H1 (cell line): ENCODE measurements around the gene ZNF385C. TPM values are rescaled to one million over a fixed set of nuclear protein-coding genes. Genes with fewer than 3 reads are reported as not detected.

Experiments
- CTCF ChIA-PET: fragments of 300-600 bp; sonication (Branson Sonifier 250); formaldehyde crosslinking; loops from one replicate; lab custom pipeline; 2021; ENCODE audit not compliant: partially characterized antibody; lab: Charles Lee
- POLR2A ChIA-PET: fragments of 300-600 bp; sonication (Branson Sonifier 250); formaldehyde crosslinking; loops from one replicate; lab custom pipeline; 2021; ENCODE audit warnings: inconsistent platforms; ENCODE audit not compliant: partially characterized antibody; lab: Charles Lee
- DNase-seq, 2 experiments: peaks; one replicate each; pipeline versions ENCODE4 v3.0.0 to v3.0.0-alpha.2; 2010 to 2022; ENCODE audit warnings: low spot score in 2 of 2, low read depth in 1 of 2, mixed read lengths in 1 of 2
- FAIRE-seq: peaks from 2 replicates; lab custom pipeline; 2011; peaks lifted over from hg19 to GRCh38; lab: Jason Lieb, UNC
- H2AFZ ChIP-seq: 2 replicates; pipeline ENCODE4 v1.8.1; 2012; ENCODE audit warnings: low read length, inconsistent platforms
- H2AK5ac ChIP-seq: 2 replicates; pipeline ENCODE4 v1.6.1; 2013; ENCODE audit warnings: low read depth, low read length
- H2BK120ac ChIP-seq: replicated peaks from 2 replicates; pipeline ENCODE3; 2013; ENCODE audit warnings: low read depth, low read length, inconsistent platforms
- H2BK12ac ChIP-seq: 2 replicates; pipeline ENCODE4 v1.6.1; 2013; ENCODE audit warnings: low read depth, low read length
- H2BK15ac ChIP-seq: 2 replicates; pipeline ENCODE4 v1.6.1; 2013; ENCODE audit warnings: low read length
- H2BK20ac ChIP-seq: 2 replicates; pipeline ENCODE4 v1.6.1; 2013; ENCODE audit warnings: low read length
- H2BK5ac ChIP-seq: 2 replicates; pipeline ENCODE4 v1.6.1; 2013; ENCODE audit warnings: low read depth, low read length
- H3K14ac ChIP-seq: 2 replicates; pipeline ENCODE4 v1.6.1; 2013; ENCODE audit warnings: inconsistent platforms; ENCODE audit not compliant: insufficient read length
- H3K18ac ChIP-seq: 2 replicates; pipeline ENCODE4 v1.6.1; 2013; ENCODE audit warnings: low read length; ENCODE audit errors: extremely low read depth
- H3K23ac ChIP-seq: 2 replicates; pipeline ENCODE4 v1.6.1; 2013; ENCODE audit warnings: inconsistent platforms; ENCODE audit not compliant: insufficient read length
- H3K23me2 ChIP-seq: 2 replicates; pipeline ENCODE4 v1.6.1; 2013; ENCODE audit warnings: low read depth, low read length
- H3K27ac ChIP-seq: 2 replicates; pipeline ENCODE4 v1.6.1; 2011; ENCODE audit warnings: low read depth, low read length, inconsistent platforms
- H3K27me3 ChIP-seq, 4 experiments: replicated peaks in 1 of 4; 1 replicate in 1 of 4; 2 replicates in 3 of 4; pipeline versions ENCODE4 v1.6.1 to v1.8.1; 2011 to 2013; ENCODE audit warnings: low read length in 3 of 4, mild to moderate bottlenecking in 3 of 4, inconsistent platforms in 2 of 4, mixed read lengths in 2 of 4, moderate library complexity in 1 of 4; ENCODE audit not compliant: control insufficient read depth in 3 of 4, insufficient read depth in 3 of 4; ENCODE audit errors: extremely low read depth in 1 of 4
- H3K36me3 ChIP-seq, 4 experiments: 2 replicates each; pipeline versions ENCODE4 v1.6.1 to v1.8.1; 2011 to 2013; ENCODE audit warnings: mild to moderate bottlenecking in 4 of 4, low read length in 3 of 4, moderate library complexity in 2 of 4, control low read depth in 1 of 4, inconsistent platforms in 1 of 4; ENCODE audit not compliant: insufficient read depth in 4 of 4, control insufficient read depth in 2 of 4
- H3K4ac ChIP-seq: replicated peaks from 2 replicates; pipeline ENCODE3; 2013; ENCODE audit warnings: low read length, low read depth, mixed read lengths, inconsistent platforms; ENCODE audit not compliant: insufficient read length
- H3K4me1 ChIP-seq, 4 experiments: replicated peaks in 1 of 4; 1 replicate in 1 of 4; 2 replicates in 3 of 4; pipeline versions ENCODE4 v1.6.1 to v1.8.1; 2011 to 2013; ENCODE audit warnings: low read length in 3 of 4, inconsistent platforms in 2 of 4, mixed read lengths in 1 of 4; ENCODE audit not compliant: insufficient read depth in 4 of 4, control insufficient read depth in 3 of 4
- H3K4me2 ChIP-seq, 2 experiments: 2 replicates each; pipeline versions ENCODE4 v1.6.1 to v1.8.1; 2011 to 2013; ENCODE audit warnings: low read depth in 2 of 2, low read length in 2 of 2, control low read depth in 1 of 2, inconsistent platforms in 1 of 2, mild to moderate bottlenecking in 1 of 2; ENCODE audit not compliant: insufficient read depth in 1 of 2
- H3K4me3 ChIP-seq, 4 experiments: fragments of 200-600, 300-600 bp in 1 of 4; sonication (generic), shearing (Covaris generic), sonication (Bioruptor Twin) in 1 of 4; 2 replicates each; pipeline versions ENCODE4 v1.5.1 to v1.8.1; 2011 to 2016; ENCODE audit warnings: low read length in 4 of 4, low read depth in 3 of 4, control low read depth in 2 of 4, inconsistent platforms in 2 of 4, mild to moderate bottlenecking in 2 of 4, mixed read lengths in 1 of 4, moderate library complexity in 1 of 4; ENCODE audit not compliant: insufficient read depth in 2 of 4; ENCODE audit errors: extremely low read depth in 1 of 4
- H3K56ac ChIP-seq: replicated peaks from 2 replicates; pipeline ENCODE3; 2013; ENCODE audit warnings: low read depth, mild to moderate bottlenecking, mixed read lengths, low read length, inconsistent platforms; ENCODE audit not compliant: insufficient read length
- H3K79me1 ChIP-seq: 2 replicates; pipeline ENCODE4 v1.6.1; 2013; ENCODE audit warnings: low read depth, low read length, control low read depth
- H3K79me2 ChIP-seq, 2 experiments: 2 replicates each; pipeline versions ENCODE4 v1.6.1 to v1.8.1; 2012 to 2013; ENCODE audit warnings: low read length in 2 of 2, mild to moderate bottlenecking in 2 of 2, inconsistent platforms in 1 of 2; ENCODE audit not compliant: insufficient read depth in 2 of 2, control insufficient read depth in 1 of 2
- H3K9ac ChIP-seq, 4 experiments: replicated peaks in 1 of 4; 1 replicate in 1 of 4; 2 replicates in 3 of 4; pipeline versions ENCODE4 v1.6.1 to v1.8.1; 2011 to 2013; ENCODE audit warnings: low read depth in 3 of 4, low read length in 3 of 4, control low read depth in 2 of 4, mild to moderate bottlenecking in 2 of 4, moderate library complexity in 2 of 4, inconsistent platforms in 1 of 4; ENCODE audit errors: extremely low read depth in 1 of 4
- H3K9me3 ChIP-seq, 2 experiments: 2 replicates each; pipeline versions ENCODE4 v1.6.1 to v1.8.1; 2012 to 2013; ENCODE audit warnings: mild to moderate bottlenecking in 2 of 2, moderate library complexity in 2 of 2, control low read depth in 1 of 2, inconsistent platforms in 1 of 2, low read depth in 1 of 2, low read length in 1 of 2, mixed read lengths in 1 of 2; ENCODE audit not compliant: insufficient read depth in 2 of 2
- H4K20me1 ChIP-seq, 2 experiments: replicated peaks in 1 of 2; 2 replicates each; pipeline versions ENCODE3 to v1.8.1; 2011 to 2013; ENCODE audit warnings: inconsistent platforms in 2 of 2, low read length in 2 of 2, mild to moderate bottlenecking in 1 of 2; ENCODE audit not compliant: insufficient read depth in 2 of 2, control insufficient read depth in 1 of 2
- H4K5ac ChIP-seq: 2 replicates; pipeline ENCODE4 v1.6.1; 2013; ENCODE audit warnings: low read length, low read depth, mixed read lengths, inconsistent platforms; ENCODE audit not compliant: insufficient read length
- H4K8ac ChIP-seq: 2 replicates; pipeline ENCODE4 v1.8.0; 2013; ENCODE audit warnings: mild to moderate bottlenecking, moderate library complexity, low read length, inconsistent platforms; ENCODE audit not compliant: insufficient read depth; ENCODE audit errors: extremely low read depth
- H4K91ac ChIP-seq: replicated peaks from 2 replicates; pipeline ENCODE3; 2013; ENCODE audit warnings: low read length, mixed read lengths, inconsistent platforms; ENCODE audit not compliant: insufficient read length
- RAD21 ChIP-seq, 2 experiments: IDR thresholded peaks in 1 of 2; conservative IDR thresholded peaks in 1 of 2; 2 replicates each; pipeline ENCODE4 v1.6.1; 2011; ENCODE audit warnings: low read depth in 2 of 2, low read length in 2 of 2, improper control_type of control experiment in 1 of 2, inconsistent platforms in 1 of 2, mild to moderate bottlenecking in 1 of 2, moderate library complexity in 1 of 2
- WGBS, 2 experiments: shearing (Covaris generic) in 1 of 2; methylation state at CpG; one replicate each; pipeline versions ENCODE4 v1.1.6 to v1.1.7; 2013 to 2015; ENCODE audit warnings: low lambda C conversion rate in 2 of 2, mixed read lengths in 2 of 2, inconsistent platforms in 1 of 2, low coverage in 1 of 2, missing lambda C conversion rate in 1 of 2; ENCODE audit not compliant: insufficient replicate concordance in 2 of 2, insufficient coverage in 1 of 2, insufficient read length in 1 of 2; ENCODE audit errors: extremely low coverage in 1 of 2, missing lambda C conversion rate in 1 of 2; 5-methylcytosine and 5-hydroxymethylcytosine counted together
- polyA plus RNA-seq, 7 experiments: library from polyadenylated mRNA; depleted of rRNA in 3 of 7; stranded (reverse) in 5 of 7; unstranded in 2 of 7; fragments of >200 nt in 5 of 7; fragments of 200-250 nt in 2 of 7; gene quantifications; 1 replicate in 5 of 7; 2 replicates in 1 of 7; 4 replicates in 1 of 7; pipeline versions ENCODE4 v1.2.1 to v1.2.3, GENCODE V29; 2011 to 2013; ENCODE audit warnings: missing spikeins in 2 of 7, mixed read lengths in 2 of 7
- total RNA-seq: library from RNA; stranded (reverse); fragmentation: NEBNext Ultra II Directional; extraction: Animal tissue kit (Norgen Biotek cat#: 25700); gene quantifications from 2 replicates; pipeline ENCODE4 v1.2.1, GENCODE V29; 2021

The ZNF385C gene
- total and polyA plus RNA-seq, 2 of the 8 experiments (the other 6 are each of a cell fraction or from before 2014, with no cell fraction given) = 3.9 to 6.1 TPM

DNA sequence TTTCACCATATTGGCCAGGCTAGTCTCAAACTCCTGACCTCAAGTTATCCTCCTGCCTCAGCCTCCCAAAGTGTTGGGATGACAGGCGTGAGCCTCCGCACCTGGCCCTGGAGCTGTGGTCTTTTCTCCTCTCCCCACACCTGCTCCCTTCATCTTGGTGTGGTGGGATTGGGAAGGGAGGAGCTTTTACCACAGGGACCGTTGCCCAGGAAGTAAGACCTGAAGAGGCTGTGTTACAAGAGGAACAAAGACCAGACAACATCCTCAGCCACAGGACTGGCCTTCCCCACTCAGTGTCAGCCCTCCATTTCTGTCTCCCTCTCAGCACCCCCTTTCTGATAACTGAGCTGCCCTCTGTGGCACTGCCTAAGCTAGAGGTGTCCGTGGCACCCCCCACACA lies 38.5 kb downstream of the ZNF385C start:
- Histone ChIP-seq H4K91ac (no peak overlapping the region), H4K20me1 (no peaks in the 10 kb centered on the region), H2BK20ac (no peak overlapping the region), H2BK5ac (no peak overlapping the region; the same call in 1 of the 2 replicates), H3K23me2 (no peaks in the 10 kb centered on the region; the same call in 1 of the 2 replicates), H3K36me3 (no peaks in the 10 kb centered on the region), H3K4me3 (no peak overlapping the region), H2BK15ac (no peak overlapping the region), H3K23ac (no peak overlapping the region), H2BK12ac (no peak overlapping the region), H3K4ac (no peak overlapping the region), H2AK5ac (no peak overlapping the region), H3K9ac (no peak overlapping the region), H3K4me1 (peaks cover 0 to 18% (median 7%) of the 10 kb centered on the region in 4 experiments; a peak in 6 of 7 replicates), H4K5ac (no peak overlapping the region), H3K56ac (no peak overlapping the region), H2BK120ac (no peak overlapping the region), H3K27ac (no peak overlapping the region), H3K14ac (no peak overlapping the region), H2AFZ (no peak overlapping the region), H3K9me3 (no peaks in the 10 kb centered on the region), H3K27me3 (no peaks in the 10 kb centered on the region), H3K79me1 (no peaks in the 10 kb centered on the region), H3K4me2 (no peak overlapping the region), H3K18ac (no peak overlapping the region), H3K79me2 (no peaks in the 10 kb centered on the region), H4K8ac (no peak overlapping the region)
- CTCF ChIA-PET = interaction anchor here (0.6 to 17.0 kb wide), 13 partner anchors 7 to 96 kb away, joined by 3 to 381 read pairs (median 7); partner anchors contain the start of genes DHX58, HSPB9, KAT2A and ZNF385C
- no peak for TF ChIP-seq RAD21 (IDR thresholded peaks at IDR 0.05 in 1 of 2, conservative IDR thresholded peaks at IDR 0.05 in 1 of 2; ENCODE audit: low read depth in 2 of 2, low read length in 2 of 2)
- POLR2A ChIA-PET = interaction anchor here (1.6 kb wide), 1 partner anchor 371 kb away, joined by 3 read pairs; the partner anchor contains the start of gene EIF1
- no peak for DNase-seq
- no peak for FAIRE-seq
- WGBS, 2 experiments = 83% methylated on average over 4 of the region's 4 CpGs; no CpG with 5 or more reads in 1 of the 2 experiments
